ENCODE measurements around the gene ISOC1. TPM values are rescaled to one million over a fixed set of nuclear protein-coding genes. Genes with fewer than 3 reads are reported as not detected.

The ISOC1 gene
- total RNA-seq, 1 donor from 2014 or later: 7.4 TPM

- peaks cover 11% of the 10 kb centered on the region for H3K4me1 Mint-ChIP-seq (ENCODE audit: low read depth)
- peaks cover 18% of the 10 kb centered on the region for H3K27me3 Mint-ChIP-seq (ENCODE audit: low read depth)
- H3K27ac Mint-ChIP-seq (ENCODE audit: unreplicated experiment): no peak overlapping the region
- DNase-seq (ENCODE audit: low spot score): peak; percentile 94
- peak; percentile 38 for TF ChIP-seq CTCF (IDR thresholded peaks at IDR 0.05)
- H3K9me3 Mint-ChIP-seq (ENCODE audit: low read depth): no peaks in the 10 kb centered on the region
- H3K4me3 Mint-ChIP-seq (ENCODE audit: unreplicated experiment): peak overlapping the region; percentile 78
- no peaks in the 10 kb centered on the region for H3K36me3 Mint-ChIP-seq (ENCODE audit: low read depth)
Observed at GRCh38 chr5:129094924-129095899, 663 bp downstream of the ISOC1 start.

GRCh38 chr5:129096382-129096991 lies 1.9 kb downstream of the ISOC1 start:
- DNase-seq (ENCODE audit: low spot score): no peak
- Mint-ChIP-seq H3K4me1 (ENCODE audit: low read depth) (peaks cover 11% of the 10 kb centered on the region), H3K27me3 (ENCODE audit: low read depth) (peaks cover 10% of the 10 kb centered on the region), H3K36me3 (ENCODE audit: low read depth) (no peaks in the 10 kb centered on the region), H3K4me3 (ENCODE audit: unreplicated experiment) (no peak overlapping the region), H3K9me3 (ENCODE audit: low read depth) (no peaks in the 10 kb centered on the region), H3K27ac (ENCODE audit: unreplicated experiment) (no peak overlapping the region)
- TF ChIP-seq CTCF (IDR thresholded peaks at IDR 0.05): no peak

- no peak for DNase-seq (ENCODE audit: low spot score)
- Mint-ChIP-seq H3K36me3 (ENCODE audit: low read depth) (no peaks in the 10 kb centered on the region), H3K27ac (ENCODE audit: unreplicated experiment) (no peak overlapping the region), H3K4me1 (ENCODE audit: low read depth) (peaks cover 11% of the 10 kb centered on the region), H3K27me3 (ENCODE audit: low read depth) (peaks cover 2% of the 10 kb centered on the region), H3K4me3 (ENCODE audit: unreplicated experiment) (no peak overlapping the region), H3K9me3 (ENCODE audit: low read depth) (no peaks in the 10 kb centered on the region)
- no peak for TF ChIP-seq CTCF (IDR thresholded peaks at IDR 0.05)
Observed at GRCh38 chr5:129097498-129098296, 3.1 kb downstream of the ISOC1 start.

- Mint-ChIP-seq H3K27ac (ENCODE audit: unreplicated experiment) (no peak overlapping the region), H3K9me3 (ENCODE audit: low read depth) (no peaks in the 10 kb centered on the region), H3K36me3 (ENCODE audit: low read depth) (no peaks in the 10 kb centered on the region), H3K4me1 (ENCODE audit: low read depth) (peaks cover 11% of the 10 kb centered on the region), H3K27me3 (ENCODE audit: low read depth) (no peaks in the 10 kb centered on the region), H3K4me3 (ENCODE audit: unreplicated experiment) (no peak overlapping the region)
- no peak for TF ChIP-seq CTCF (IDR thresholded peaks at IDR 0.05)
- DNase-seq (ENCODE audit: low spot score): no peak
Observed at GRCh38 chr5:129098488-129099183, 4.1 kb downstream of the ISOC1 start.

Measured in chondrocyte (in vitro differentiated cells).